NK-92 (cell line): ENCODE results near the gene MAN2C1.
A peak's percentile ranks its signal among the peaks of the same experiment; 100 is the strongest.
"Not testable (repeated sequence)": the region's sequence is repeated elsewhere in the genome, so short reads cannot be mapped to it uniquely, and the experiment has no call there.

ENCODE experiments used
- DNase-seq: peaks from one replicate; lab custom pipeline; 2025; ENCODE audit not compliant: unreplicated experiment; lab: John Stamatoyannopoulos, UW

The MAN2C1 gene

DNA sequence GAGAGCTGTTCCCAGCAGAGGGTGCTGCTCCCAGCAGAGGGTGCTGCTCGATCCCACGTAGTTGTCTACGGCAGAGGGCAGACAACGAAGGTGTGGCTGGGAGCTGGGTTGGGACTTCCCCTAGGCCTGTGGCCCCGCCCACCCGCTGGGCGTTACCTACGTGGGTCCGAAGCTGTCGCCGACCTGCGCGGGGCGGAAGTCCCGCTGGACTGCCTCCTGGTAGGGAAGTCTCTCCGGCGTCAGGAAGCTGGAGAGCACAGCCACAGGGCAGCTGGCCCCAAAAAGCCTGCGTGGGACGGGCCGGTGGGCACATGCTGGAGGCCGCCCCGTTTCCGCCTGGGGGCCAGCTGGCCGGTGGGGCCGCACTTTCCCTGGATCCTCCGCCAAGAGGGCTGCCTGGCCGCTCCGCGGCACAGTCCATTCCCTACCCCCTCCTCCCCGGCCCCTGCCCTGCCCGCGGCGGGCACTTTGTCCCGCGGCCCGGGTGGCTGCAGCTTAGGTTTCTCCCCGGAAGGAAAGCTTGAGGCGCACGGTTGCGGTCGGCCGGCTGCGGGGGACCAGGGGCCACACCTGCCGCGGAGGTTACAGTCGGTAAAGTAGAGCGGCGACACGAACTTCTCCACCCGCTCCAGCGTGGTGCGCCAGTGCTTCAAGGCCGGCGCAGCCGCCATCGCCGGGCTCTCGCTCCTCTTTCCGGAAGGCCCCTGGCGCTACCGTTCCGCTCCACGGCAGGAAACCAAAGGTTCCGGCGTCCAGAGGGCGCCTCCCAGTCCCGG, at the start of gene MAN2C1:
Gene MAN2C1 (minus strand): TSS at position 695 of the 776 bp plus-strand sequence. CDS start 24 bp downstream, at position 671.
- peak; percentile 58 for DNase-seq

DNA sequence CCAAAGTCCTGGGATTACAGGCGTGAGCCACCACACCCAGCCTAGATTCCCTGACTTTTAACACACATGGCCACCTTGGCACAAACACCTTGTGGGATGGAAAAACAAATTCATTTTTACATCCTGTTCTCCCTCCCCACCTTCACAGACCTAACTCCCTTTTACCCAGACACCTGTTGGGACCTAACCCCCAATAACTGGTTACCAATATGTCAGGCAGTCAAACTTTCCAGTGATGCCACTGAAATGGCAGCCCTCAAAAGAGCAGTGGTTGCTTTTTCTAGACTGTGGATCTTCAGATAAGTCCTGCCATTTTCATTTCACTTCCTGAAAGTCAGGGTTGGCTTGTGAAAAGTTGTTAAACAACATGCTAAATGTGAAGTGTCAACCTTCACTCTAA, 48.2 kb upstream of the MAN2C1 start:
- DNase-seq = no peak

DNA sequence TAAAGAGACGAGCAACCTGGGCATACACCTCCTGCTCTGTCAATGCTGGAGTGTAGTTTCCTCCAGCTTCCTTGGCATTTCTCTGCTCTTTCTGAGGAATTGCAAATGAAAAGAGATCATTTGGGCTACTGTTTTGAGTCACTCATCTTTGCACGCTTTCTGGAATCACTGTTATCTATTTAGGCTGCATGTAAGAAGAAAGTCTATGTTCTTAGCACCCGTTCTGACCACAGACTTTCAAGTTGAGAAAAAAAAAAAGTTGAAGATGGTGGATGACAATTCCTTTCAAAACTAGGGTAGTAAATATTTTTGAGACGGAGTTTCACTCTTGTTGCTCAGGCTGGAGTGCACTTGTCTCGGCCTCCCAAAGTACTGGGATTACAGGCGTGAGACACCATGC, 41.8 kb upstream of the MAN2C1 start:
- no peak for DNase-seq

DNA sequence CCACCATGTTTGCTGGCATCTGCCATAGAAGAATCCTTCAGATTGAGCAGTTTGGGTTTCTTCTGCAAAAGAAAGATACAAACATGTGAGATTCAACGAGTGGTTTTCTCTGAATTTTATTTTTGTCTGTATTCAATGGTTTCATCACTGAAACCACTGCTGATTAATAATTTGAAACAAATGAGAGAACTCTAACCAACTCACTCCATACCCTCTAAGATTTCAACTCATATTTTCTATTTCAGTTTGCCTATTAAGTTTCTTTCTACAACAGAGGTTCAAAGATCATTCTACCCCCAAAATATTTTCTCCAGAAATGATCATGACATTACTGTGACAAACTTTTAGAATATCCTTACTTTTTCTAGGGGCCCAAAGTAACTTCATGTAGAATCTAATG, 38.7 kb upstream of the MAN2C1 start:
- DNase-seq = no peak

DNA sequence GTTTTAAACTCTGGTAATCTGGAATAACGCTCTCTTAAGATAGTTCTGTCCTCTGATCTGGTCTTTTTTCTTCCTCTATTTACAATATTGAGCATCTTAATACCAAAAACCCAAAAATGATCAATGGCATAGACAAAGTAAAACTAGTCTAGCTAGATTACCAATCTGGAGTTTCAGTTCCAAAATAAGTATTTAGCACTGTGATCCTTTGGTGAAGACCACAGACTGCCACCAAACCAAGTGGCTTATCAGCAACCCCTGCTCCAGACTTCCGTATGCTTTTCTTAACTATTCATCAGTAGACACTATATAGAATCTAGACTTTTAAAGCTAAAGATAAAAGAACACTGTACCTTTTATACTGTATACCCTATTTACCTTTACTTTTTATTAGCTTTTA, 35.5 kb upstream of the MAN2C1 start:
- no peak for DNase-seq

DNA sequence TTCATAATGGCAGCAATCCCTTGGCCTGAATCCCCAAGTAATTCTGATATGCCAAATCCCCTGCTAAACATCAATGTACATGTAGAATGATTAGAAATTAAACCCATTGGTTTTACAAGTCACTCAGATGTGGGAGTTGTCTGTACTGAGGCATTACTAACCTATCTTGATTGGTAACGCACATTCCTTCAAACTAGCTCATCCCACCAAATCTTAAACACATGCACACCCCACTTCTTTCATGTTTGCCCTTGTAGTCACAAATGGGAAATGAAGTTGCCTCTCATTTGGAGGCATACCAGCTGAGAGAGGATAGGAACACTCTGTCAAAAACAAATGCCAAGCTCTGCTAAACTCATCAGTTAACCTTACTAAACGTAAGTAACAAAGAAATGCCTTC, 29.1 kb upstream of the MAN2C1 start:
- no peak for DNase-seq

DNA sequence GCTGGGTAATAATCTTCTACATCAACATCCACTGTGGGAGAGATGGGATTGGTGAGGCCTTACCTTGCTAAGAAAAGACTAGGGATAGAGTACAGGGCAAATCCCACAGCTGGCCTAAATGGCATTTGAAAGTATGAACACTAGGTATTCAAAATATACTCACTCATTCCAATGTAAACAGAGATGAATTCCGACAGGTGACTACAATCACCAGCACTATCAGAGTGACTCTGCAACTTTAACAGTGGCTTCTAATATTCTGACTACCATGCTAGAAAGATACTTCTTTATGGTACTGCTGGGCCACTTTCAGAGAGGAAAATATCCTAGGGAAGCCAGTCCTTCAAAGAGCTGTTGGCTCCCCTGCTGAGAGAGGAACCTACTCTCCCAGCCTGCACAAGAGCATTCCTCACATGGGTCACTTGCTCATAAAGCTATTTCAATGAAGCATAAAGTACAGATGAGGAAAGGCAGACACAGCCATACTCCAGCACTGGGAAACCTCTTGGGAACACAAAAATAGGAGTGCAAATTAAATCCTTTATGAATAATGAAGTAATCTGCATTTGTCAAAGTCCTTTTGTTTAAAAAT, 21.5 kb upstream of the MAN2C1 start:
- DNase-seq = no peak

DNA sequence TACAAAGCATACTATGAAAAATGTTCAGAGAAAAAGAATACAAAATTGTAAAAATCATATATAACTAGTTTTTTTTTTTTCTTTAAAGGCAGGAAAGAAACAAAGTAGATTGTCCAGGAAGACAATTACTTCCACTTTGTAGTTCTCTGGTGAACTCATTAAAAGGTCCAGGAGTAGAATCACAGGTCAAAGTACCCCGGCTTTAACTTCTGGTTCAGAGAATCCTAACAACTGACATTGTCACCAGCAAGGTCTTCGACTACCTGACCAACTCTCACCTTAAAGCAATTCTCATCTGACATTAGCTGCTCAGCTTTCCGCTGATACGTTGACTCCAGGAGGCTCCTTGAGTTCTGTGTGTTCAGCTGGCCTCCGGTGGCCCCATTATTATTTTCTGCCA, 15.6 kb upstream of the MAN2C1 start:
- not testable (repeated sequence) for DNase-seq

DNA sequence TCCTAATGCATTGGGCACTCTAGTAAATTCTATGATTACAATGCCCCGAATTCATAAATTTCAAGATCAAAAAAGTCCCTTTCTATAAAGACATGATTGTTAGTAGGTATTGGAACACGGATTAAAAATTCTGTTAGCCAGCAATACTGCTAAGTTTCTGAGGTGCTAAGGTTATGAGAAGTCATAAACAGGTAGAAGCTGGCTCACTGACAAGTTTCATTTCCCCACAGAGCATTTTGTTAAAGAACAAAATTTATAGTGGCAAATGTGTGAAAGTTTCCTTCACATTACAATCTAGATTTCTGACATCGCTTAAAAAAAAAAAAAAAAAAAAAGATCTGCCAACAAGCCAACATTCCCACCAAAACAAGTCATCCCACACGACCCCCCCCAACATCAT, 12.4 kb upstream of the MAN2C1 start:
- no peak for DNase-seq

DNA sequence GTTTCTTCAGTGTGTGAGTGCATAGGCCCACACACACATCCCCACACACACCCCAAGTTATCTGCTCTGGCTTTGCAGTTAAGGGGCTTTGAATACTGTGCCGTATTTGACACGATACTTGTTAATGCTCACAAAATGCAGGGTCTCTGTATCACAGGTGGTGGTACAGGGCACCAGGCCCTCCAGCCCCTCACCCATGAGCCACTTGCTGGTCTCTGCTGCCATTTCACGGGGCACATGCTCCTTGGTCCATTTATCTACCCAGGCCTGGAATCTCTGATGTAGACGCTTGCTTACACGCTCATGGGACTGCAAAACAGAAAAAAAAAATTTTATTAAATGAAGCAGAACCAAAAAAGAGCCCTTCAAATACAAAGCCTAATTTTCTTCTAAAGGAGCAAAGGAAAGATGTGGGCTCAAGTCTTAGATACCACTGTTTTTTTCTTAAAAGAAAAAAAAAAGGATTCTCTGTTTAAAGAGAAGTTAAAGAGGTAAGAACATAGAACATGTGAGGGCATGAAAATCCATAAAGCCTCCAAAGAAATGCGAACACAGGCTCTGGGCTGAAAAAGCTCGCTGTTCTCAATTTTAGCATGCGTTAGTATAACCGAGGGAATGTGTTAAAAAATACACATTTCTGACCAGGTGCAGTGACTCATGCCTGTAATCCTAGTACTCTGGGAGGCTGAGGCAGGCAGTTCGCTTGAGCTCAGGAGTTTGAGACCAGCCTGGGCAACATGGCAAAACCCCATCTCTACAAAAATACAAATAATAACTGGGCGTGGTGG, 3.7 kb upstream of the MAN2C1 start:
- no peak for DNase-seq

DNA sequence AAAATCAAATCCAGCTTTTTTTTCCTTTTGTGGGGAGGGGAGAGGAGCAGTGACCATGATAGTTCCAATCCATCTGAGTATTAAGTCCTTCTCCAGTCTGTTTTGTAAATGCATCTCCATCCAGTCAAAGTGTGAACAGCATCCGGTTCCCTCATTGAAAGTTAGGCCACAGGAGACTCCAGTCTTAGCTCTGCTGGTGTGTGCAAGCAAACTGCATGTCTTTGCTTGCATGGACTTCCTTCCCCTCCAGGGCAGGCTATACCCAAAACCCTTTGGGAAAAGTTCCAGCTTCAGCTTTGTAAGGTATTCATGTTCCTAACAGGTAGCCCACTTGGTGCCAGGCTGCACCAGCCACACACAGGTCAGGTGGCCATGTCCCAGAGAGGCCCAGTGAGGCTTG, 3.1 kb upstream of the MAN2C1 start:
- DNase-seq = no peak

DNA sequence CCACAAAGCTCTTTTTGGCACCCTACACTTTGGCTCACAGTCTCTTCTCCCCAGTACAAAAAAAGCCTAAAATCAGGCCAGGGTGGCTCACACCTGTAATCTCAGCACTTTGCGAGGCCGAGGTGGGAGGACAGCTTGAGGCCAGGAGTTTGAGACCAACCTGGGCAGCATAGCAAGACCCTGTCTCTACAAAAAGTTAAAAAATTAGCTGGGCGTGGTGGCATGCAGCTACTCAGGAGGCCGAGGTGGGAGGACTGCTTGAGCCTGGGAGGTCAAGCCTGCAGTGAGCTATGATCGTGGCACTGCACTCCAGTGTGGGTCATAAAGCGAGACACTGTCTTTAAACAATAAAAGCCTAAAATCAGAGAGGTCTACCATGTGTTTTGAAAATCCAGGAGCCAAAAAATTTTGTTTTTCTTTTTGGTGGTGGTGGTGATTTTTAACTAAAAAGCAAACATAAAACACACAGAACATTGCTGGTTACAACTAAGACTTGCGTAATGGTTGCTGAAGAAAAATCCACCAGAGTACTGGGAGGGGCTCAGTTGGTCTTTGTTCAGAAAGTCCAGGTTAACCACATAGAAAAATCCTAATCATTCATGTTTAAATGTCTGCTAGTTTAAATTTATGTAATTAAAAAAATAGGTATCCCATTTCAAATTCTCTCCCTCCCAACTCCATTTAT, 1.6 kb upstream of the MAN2C1 start:
- DNase-seq = no peak

DNA sequence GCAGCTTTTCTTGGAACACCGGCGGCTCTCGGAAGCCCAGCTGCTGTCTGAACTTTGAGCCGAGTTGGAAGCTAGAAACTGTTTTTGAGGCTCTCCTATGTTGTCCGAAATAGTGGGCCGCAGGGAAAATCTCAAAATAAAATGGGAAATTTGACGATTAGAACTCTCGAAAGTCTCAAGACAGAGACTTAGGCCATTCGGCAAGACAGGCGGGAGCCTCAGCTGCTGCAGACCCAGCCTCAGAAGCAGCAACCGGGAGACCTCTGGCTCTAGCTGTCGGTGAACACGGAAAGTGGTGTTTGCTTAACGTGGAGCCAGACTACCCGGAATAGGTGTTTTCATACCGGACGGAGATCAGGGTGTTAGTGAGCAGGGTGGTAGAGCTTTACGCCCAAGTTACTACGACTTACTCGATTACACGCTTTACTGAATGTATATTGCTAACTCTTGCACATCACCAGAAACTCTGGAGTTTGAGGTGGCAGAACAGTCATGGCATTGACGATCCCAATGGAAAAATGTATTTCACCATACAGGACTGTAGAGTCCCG, 357 bp upstream of the MAN2C1 start:
- no peak for DNase-seq

DNA sequence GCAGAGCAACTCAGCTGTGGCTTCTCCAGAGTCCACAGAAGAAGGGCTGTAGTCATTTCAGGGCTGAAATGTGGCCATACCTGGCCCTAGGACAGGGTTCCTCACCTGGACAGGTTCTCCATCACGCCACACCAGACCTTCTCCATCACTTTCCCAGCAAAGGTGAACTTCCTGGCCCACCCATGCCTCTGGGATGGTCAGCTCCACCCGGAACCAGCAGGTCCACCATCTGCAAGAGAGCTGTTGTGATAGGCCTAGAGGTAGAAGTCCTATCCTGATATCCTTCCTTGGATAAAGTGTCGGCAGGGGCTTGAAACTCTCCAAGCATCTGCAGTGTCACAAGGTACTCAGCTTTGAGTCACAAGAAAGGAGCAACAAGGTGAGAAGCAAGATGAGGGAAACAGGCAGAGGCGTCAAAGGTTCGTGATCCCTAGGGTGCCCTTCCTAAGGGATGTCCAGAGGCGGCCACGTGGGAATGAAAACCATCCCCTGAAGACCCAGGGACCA, 948 bp downstream of the MAN2C1 start:
- no peak for DNase-seq

DNA sequence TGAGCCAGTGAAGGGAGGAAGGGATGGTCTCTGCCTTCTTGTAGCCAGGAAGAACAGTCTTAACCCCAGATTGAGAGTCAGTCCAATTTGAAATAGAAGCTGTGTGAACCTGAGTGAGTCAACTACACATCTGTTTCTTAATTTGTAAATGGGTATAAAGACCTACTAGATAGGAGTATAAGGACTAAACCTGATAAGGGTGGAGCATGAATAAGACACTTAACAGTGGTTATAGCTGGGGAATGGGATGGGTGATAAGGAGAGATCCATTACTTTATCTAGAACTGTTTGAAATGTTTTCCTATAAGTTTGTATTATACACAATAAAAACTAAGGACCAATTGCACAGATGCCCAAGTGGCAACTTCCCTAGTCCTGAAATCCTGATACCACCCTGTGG, 1.4 kb downstream of the MAN2C1 start:
- no peak for DNase-seq

DNA sequence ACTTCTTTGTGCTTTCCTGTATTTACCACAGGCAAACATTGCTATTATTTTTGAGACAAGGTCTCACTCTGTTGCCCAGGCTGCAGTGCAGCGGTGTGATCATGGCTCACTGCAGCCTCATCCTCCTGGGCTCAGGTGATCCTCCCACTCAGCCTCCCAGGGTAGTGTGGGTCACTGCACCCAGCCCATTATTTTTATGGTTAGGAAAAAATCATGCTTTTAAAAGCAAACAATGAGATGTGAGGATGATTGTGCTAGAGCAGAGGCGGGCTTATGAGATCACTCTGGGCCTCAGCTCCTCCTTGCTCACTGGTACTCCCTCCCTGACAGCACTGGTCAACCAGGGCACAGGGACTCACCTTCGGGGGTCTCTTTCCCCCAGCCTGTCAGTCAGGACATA, 2.2 kb downstream of the MAN2C1 start:
- DNase-seq = no peak

DNA sequence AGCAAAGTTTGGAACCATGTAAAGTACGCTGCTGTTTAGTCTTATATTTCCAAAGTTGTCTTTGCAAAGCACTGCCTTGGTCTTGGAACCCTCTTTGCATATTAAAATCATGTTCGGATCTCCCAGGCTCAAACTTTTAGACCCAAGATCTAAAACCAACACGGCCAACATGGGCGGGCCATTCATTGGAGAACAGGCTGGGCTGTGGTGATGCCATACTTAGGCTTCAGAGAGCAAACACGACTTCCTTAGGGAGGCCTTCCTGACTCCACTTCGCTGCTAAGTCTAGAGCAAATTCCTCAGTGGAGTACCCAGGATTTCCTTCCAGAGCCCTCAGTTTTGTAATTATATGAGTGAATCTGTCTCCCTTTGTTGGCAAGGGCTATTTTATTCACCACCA, 3.5 kb downstream of the MAN2C1 start:
- DNase-seq = no peak

DNA sequence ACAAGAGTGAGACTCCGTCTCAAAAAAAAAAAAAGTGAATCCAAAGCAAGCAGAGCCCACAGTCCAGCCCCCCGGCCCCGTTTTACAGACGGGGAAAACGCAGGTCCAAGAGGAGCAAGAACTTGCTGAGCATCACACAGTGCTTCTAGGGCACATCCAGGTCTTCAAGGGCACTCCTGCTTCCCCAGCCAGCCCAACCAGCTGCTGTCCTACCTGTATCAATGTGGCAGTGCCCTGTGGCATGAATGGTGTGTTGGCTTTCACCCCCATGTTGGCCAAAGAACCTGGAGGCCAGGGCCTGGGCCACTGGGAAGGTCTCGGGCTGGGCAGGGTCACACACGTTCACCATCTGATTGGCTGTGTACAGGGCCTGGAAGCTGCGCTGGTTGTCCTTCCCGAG, 4.6 kb downstream of the MAN2C1 start:
- DNase-seq = no peak

DNA sequence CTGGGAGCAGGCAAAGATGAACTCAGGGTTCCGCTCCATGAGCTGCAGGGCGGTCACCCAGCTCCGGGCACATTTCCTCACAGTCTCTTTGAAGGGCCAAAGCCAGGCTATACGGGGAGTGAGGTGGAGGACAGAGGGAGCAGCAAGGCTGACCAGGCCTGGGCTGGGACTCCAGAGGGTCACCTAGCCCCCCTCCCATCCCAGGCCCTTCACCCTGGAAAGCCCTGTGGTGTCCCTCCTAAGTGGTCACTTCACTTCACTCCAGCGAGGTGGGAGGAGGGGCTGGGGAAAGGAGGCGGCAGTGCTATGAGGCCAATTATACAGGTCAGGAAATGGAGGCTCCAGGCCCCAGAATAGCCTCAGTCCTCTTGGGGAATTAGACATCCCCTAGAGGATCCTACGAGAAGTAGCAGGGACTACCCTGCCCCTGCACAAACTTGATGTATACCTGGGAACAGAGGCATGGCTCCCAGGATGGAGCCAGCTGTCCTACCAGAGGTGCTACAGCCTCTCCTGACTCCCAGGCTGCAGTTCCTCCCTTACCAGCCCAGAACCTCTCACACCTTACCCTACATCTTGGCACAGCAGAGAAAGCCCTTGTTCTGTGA, 5.7 kb downstream of the MAN2C1 start:
- DNase-seq = no peak

DNA sequence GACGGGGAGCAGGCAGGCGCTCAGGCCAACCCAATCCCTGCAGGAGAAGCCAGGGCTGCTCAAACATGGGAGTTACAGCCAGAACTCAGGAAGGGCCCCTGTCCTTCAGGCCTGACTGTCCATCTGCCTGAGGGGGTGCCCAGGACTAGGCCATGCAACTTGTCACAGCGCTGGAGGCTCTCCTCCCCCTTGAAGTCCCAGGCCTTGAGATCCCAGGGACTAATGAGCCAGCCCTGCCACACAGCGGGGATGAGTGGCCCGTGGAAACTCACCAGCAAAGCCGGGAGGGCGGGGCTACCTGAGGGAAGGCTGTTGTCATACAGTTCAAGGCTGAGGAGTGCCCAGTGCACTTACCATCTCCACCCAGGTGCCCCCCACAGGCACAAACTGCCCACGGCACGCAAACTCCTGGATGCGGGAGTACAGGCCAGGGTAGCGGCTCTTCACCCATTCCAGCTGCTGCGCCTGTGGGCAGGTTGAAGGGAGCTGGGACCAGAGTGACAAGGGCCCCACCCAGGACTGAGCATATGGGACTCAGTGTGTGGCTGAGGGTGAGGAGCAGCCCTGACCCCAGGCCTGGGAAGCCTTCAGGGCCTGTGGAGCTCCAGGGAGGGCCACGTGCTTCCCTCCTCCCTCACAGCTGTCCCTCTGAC, 6.3 kb downstream of the MAN2C1 start:
- DNase-seq = no peak
